Astrocyte of the cerebellum (primary cell): ENCODE measurements around the gene PRSS57.

Experiments
- DNase-seq: peaks from one replicate; pipeline ENCODE4 v3.0.0-alpha.2; 2011; ENCODE audit warnings: low read depth
- H3K4me3 ChIP-seq: 2 replicates; pipeline ENCODE4 v1.5.1; 2011; ENCODE audit warnings: mild to moderate bottlenecking, low read depth, low read length, moderate library complexity
- in situ Hi-C: cut with HindIII; loops from 2 replicates; pipeline ENCODE4 v1.10.0; 2017; ENCODE audit warnings: low sequenced_read_pairs
- TF ChIP-seq, protein P1 (sequence below): IDR thresholded peaks from 2 replicates; pipeline ENCODE4 v1.5.1; 2012; ENCODE audit warnings: low read length, low read depth, moderate library complexity, mild to moderate bottlenecking; ENCODE audit errors: missing control alignments

Gene PRSS57

DNA sequence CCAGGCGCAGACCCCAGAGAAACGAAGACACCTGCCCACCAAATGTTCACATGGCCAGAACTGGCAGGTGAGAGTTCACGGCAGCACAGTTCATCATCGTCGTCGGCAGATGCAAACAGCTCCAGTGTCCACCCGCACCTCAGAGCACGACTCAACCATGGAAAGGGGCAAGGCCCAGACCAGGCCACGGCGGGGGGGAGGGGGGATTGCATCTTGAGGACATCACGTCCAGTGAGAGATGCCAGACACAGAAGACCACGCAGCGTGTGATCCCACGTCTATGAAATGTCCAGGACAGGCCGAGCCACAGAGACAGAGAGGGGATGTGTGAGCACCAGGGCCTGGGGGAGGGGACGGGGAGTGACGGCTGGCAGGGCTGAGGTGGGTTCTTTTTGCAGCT, 39.6 kb downstream of the PRSS57 start:
- no peak overlapping the region for H3K4me3 ChIP-seq
- DNase-seq = no peak
- TF ChIP-seq, protein P1, sequence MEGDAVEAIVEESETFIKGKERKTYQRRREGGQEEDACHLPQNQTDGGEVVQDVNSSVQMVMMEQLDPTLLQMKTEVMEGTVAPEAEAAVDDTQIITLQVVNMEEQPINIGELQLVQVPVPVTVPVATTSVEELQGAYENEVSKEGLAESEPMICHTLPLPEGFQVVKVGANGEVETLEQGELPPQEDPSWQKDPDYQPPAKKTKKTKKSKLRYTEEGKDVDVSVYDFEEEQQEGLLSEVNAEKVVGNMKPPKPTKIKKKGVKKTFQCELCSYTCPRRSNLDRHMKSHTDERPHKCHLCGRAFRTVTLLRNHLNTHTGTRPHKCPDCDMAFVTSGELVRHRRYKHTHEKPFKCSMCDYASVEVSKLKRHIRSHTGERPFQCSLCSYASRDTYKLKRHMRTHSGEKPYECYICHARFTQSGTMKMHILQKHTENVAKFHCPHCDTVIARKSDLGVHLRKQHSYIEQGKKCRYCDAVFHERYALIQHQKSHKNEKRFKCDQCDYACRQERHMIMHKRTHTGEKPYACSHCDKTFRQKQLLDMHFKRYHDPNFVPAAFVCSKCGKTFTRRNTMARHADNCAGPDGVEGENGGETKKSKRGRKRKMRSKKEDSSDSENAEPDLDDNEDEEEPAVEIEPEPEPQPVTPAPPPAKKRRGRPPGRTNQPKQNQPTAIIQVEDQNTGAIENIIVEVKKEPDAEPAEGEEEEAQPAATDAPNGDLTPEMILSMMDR = no peak
- in situ Hi-C loops = no loop called here

GRCh38 chr19:653425-653824, 41.8 kb downstream of the PRSS57 start:
- TF ChIP-seq, protein P1 = no peak
- in situ Hi-C loops = no loop called here
- H3K4me3 ChIP-seq = no peak overlapping the region
- DNase-seq = no peak

- in situ Hi-C loops = no loop called here
- DNase-seq = no peak
- TF ChIP-seq, protein P1 = no peak
- no peak overlapping the region for H3K4me3 ChIP-seq
These were observed 42.5 kb downstream of the PRSS57 start for GRCh38 chr19:652467-653389.

DNA sequence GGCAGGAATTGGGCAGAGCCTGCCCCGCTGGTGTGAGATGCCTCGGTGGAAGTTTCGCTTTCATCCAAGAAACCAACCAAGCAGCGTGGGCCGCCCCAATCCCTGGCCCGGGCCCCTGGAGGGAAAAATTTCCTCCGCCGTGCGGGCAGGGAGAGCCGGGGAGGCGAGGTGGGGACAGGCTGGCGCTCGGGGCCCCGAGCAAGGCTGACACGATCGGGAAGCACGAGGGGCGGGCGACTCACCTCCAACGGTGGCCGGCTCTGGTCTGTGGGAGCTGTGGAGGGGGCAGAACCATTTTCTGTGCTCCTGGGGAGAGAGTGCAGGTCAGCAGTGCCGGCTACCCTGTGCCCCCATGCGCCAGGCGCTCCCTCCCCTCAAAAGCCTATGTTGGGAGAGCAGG, 43.3 kb downstream of the PRSS57 start:
- H3K4me3 ChIP-seq = no peak overlapping the region
- DNase-seq = no peak
- TF ChIP-seq, protein P1 = no peak
- in situ Hi-C loops = no loop called here

- TF ChIP-seq, protein P1 = no peak
- no peak for DNase-seq
- H3K4me3 ChIP-seq = no peak overlapping the region
- in situ Hi-C loops = no loop called here
These were observed 44.0 kb downstream of the PRSS57 start for GRCh38 chr19:651114-651818.

- DNase-seq = no peak
- TF ChIP-seq, protein P1 = no peak
- in situ Hi-C loops = no loop called here
- no peak overlapping the region for H3K4me3 ChIP-seq
These were observed 45.1 kb downstream of the PRSS57 start for GRCh38 chr19:650121-650520.
